Sigmoid colon (tissue), 7 donors: ENCODE measurements around the gene HENMT1. TPM values are rescaled to one million over a fixed set of nuclear protein-coding genes. Genes with fewer than 3 reads are reported as not detected.
A peak's percentile ranks its signal among the peaks of the same experiment; 100 is the strongest.
"Not testable (repeated sequence)": the region's sequence is repeated elsewhere in the genome, so short reads cannot be mapped to it uniquely, and the experiment has no call there.

Experiments used
- DNase-seq: peaks from one replicate; pipeline ENCODE4 v3.0.0-alpha.2; 2019
- H3K27ac ChIP-seq, 4 donors: fragments of 200-600 bp; sonication (generic); one replicate each; pipeline ENCODE4 v1.5.1; 2016 to 2019; ENCODE audit warnings: mild to moderate bottlenecking in 1 of 4
- H3K27me3 ChIP-seq, 3 donors: fragments of 200-600 bp; sonication (generic); one replicate each; pipeline ENCODE4 v1.5.1; 2019; ENCODE audit warnings: mild to moderate bottlenecking in 1 of 3
- H3K36me3 ChIP-seq, 4 donors: fragments of 200-600 bp; sonication (generic); one replicate each; pipeline ENCODE4 v1.5.1; 2016 to 2019
- H3K4me1 ChIP-seq, 4 donors: fragments of 200-600 bp; sonication (generic); one replicate each; pipeline ENCODE4 v1.5.1; 2017 to 2019
- H3K4me3 ChIP-seq, 4 donors: fragments of 200-600 bp; sonication (generic); one replicate each; pipeline ENCODE4 v1.5.1; 2017 to 2019; ENCODE audit warnings: mild to moderate bottlenecking in 2 of 4, moderate library complexity in 1 of 4
- H3K9me3 ChIP-seq, 4 donors: fragments of 200-600 bp in 3 of 4; sonication (generic) in 3 of 4; one replicate each; pipeline versions ENCODE4 v1.5.1 to v1.6.1; 2013 to 2019
- EP300 ChIP-seq, 4 donors: sonication (generic); formaldehyde crosslinking; IDR thresholded peaks; one replicate each; pipeline ENCODE4 v1.6.1; 2017; ENCODE audit warnings: antibody characterized with exemption in 4 of 4
- POLR2A ChIP-seq, 2 donors: fragments of 450-650 bp; IDR thresholded peaks; one replicate each; pipeline ENCODE4 v1.6.1; 2016; ENCODE audit warnings: antibody characterized with exemption in 2 of 2, mild to moderate bottlenecking in 2 of 2, moderate library complexity in 2 of 2
- POLR2AphosphoS5 ChIP-seq, 4 donors: sonication (generic); formaldehyde crosslinking; IDR thresholded peaks; one replicate each; pipeline ENCODE4 v1.6.1; 2017; ENCODE audit warnings: antibody characterized with exemption in 4 of 4
- WGBS, 2 donors: extraction: QIAGEN DNeasy Blood & Tissue Kit; methylation state at CpG; one replicate each; pipeline ENCODE4 v1.1.7; 2013; 5-methylcytosine and 5-hydroxymethylcytosine counted together
- intact Hi-C: fragments of 100-400 bp; cut with DNase I; formaldehyde crosslinking; loops from one replicate; pipeline ENCODE4 v1.15.1; 2023
- polyA plus RNA-seq, 3 donors: library from polyadenylated mRNA; stranded (reverse); fragments of 200-250 nt; gene quantifications; one replicate each; pipeline ENCODE4 v1.2.3, GENCODE V29; 2013
- total RNA-seq, 4 donors: library from RNA; depleted of rRNA; stranded (reverse); fragments of >200 nt; gene quantifications; one replicate each; pipeline ENCODE4 v1.1.0, GENCODE V29; 2016
- TF ChIP-seq, protein P1 (sequence below), 4 experiments: fragments of 450-650 bp in 3 of 4; fragments of 200-600 bp in 1 of 4; IDR thresholded peaks; one replicate each; pipeline ENCODE4 v1.5.1; 2016 to 2019; ENCODE audit warnings: antibody characterized with exemption in 4 of 4, mild to moderate bottlenecking in 3 of 4, moderate library complexity in 2 of 4
- donor health status: healthy with polysubstance abuse.
- donor health status: Bipolar disorder and iron deficiency.
- donor health status: healthy.

HENMT1 gene
- total and polyA plus RNA-seq, 7 donors: 2.2 to 13.6 (median 3.9) TPM

GRCh38 chr1:108643492-108644335 lies 17.2 kb downstream of the HENMT1 start:
- no peaks in the 10 kb centered on the region for H3K9me3 ChIP-seq
- H3K4me1 ChIP-seq: no peaks in the 10 kb centered on the region
- H3K27me3 ChIP-seq: no peaks in the 10 kb centered on the region
- no peak for DNase-seq
- no peaks in the 10 kb centered on the region for H3K36me3 ChIP-seq
- H3K27ac ChIP-seq: no peak overlapping the region
- H3K4me3 ChIP-seq: no peak overlapping the region
- WGBS, 2 donors: 24 to 28% methylated on average over 3 of the region's 3 CpGs
- TF ChIP-seq, protein P1, sequence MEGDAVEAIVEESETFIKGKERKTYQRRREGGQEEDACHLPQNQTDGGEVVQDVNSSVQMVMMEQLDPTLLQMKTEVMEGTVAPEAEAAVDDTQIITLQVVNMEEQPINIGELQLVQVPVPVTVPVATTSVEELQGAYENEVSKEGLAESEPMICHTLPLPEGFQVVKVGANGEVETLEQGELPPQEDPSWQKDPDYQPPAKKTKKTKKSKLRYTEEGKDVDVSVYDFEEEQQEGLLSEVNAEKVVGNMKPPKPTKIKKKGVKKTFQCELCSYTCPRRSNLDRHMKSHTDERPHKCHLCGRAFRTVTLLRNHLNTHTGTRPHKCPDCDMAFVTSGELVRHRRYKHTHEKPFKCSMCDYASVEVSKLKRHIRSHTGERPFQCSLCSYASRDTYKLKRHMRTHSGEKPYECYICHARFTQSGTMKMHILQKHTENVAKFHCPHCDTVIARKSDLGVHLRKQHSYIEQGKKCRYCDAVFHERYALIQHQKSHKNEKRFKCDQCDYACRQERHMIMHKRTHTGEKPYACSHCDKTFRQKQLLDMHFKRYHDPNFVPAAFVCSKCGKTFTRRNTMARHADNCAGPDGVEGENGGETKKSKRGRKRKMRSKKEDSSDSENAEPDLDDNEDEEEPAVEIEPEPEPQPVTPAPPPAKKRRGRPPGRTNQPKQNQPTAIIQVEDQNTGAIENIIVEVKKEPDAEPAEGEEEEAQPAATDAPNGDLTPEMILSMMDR (IDR thresholded peaks at IDR 0.05): peak; percentile 46 to 59 (median 53)
- no peak for TF ChIP-seq POLR2AphosphoS5 (IDR thresholded peaks at IDR 0.05)
- TF ChIP-seq EP300 (IDR thresholded peaks at IDR 0.05): no peak
- TF ChIP-seq POLR2A (IDR thresholded peaks at IDR 0.05): no peak
- intact Hi-C loops: loop anchor here (1.0 kb wide), 1 partner anchor 131 kb away; no protein-coding TSS in a partner anchor

GRCh38 chr1:108640863-108641262 lies 20.0 kb downstream of the HENMT1 start:
- DNase-seq, H3K4me1 ChIP-seq, H3K27me3 ChIP-seq, H3K27ac ChIP-seq, H3K9me3 ChIP-seq, intact Hi-C loops, H3K36me3 ChIP-seq, H3K4me3 ChIP-seq: not testable (repeated sequence)
- 96 to 97% methylated on average over 28 of the region's 28 CpGs for WGBS, 2 donors

- no peak overlapping the region for H3K4me3 ChIP-seq
- no peak for DNase-seq
- no peak overlapping the region for H3K27ac ChIP-seq
- intact Hi-C loops: no loop called here
- TF ChIP-seq, protein P1 (IDR thresholded peaks at IDR 0.05): no peak
- TF ChIP-seq POLR2A (IDR thresholded peaks at IDR 0.05): no peak
- no peak for TF ChIP-seq EP300 (IDR thresholded peaks at IDR 0.05)
- TF ChIP-seq POLR2AphosphoS5 (IDR thresholded peaks at IDR 0.05): no peak
- H3K4me1 ChIP-seq: no peaks in the 10 kb centered on the region
- peaks cover 0 to 7% (median 3%) of the 10 kb centered on the region in 4 donors for H3K36me3 ChIP-seq
- 68 to 88% methylated on average over 9 of the region's 9 CpGs for WGBS, 2 donors
- no peaks in the 10 kb centered on the region for H3K27me3 ChIP-seq
- H3K9me3 ChIP-seq: no peaks in the 10 kb centered on the region
These were observed 20.9 kb downstream of the HENMT1 start for GRCh38 chr1:108639899-108640560.

DNA sequence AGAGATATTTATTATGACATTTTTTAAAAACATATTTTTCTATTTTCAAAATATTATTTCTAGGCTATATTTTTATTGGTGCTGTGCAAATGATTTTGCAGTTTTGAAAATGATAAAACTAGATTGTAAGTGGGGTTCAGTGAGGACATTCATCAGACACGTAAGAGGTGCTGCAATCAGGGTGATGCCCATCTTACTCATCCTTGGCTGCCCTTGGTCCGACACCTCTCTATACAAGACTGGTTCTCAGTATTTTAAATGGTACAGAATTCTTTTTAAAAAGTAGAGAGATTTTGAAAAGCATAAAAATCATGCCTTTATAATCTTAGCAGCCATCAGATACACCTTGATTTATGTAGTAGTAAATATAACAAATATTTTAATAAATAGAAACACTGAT lies 24.0 kb downstream of the HENMT1 start:
- Histone ChIP-seq H3K4me3 (no peak overlapping the region), H3K27me3 (no peaks in the 10 kb centered on the region), H3K36me3 (peaks cover 0 to 8% (median 5%) of the 10 kb centered on the region in 4 donors), H3K9me3 (no peaks in the 10 kb centered on the region), H3K27ac (no peak overlapping the region), H3K4me1 (no peaks in the 10 kb centered on the region)
- WGBS, 2 donors: 94 to 96% methylated on average over 2 of the region's 2 CpGs
- intact Hi-C loops: no loop called here
- DNase-seq: no peak
- TF ChIP-seq EP300 (IDR thresholded peaks at IDR 0.05): no peak
- TF ChIP-seq POLR2A (IDR thresholded peaks at IDR 0.05): no peak
- no peak for TF ChIP-seq POLR2AphosphoS5 (IDR thresholded peaks at IDR 0.05)
- TF ChIP-seq, protein P1 (IDR thresholded peaks at IDR 0.05): no peak

GRCh38 chr1:108634521-108634920 lies 26.4 kb downstream of the HENMT1 start:
- H3K36me3 ChIP-seq: peaks cover 0 to 18% (median 10%) of the 10 kb centered on the region in 4 donors
- intact Hi-C loops: no loop called here
- DNase-seq: no peak
- H3K9me3 ChIP-seq: no peaks in the 10 kb centered on the region
- no peaks in the 10 kb centered on the region for H3K4me1 ChIP-seq
- TF ChIP-seq EP300 (IDR thresholded peaks at IDR 0.05): no peak
- 91 to 94% methylated on average over 3 of the region's 3 CpGs for WGBS, 2 donors
- H3K4me3 ChIP-seq: no peak overlapping the region
- H3K27ac ChIP-seq: no peak overlapping the region
- no peaks in the 10 kb centered on the region for H3K27me3 ChIP-seq
